Testis (tissue), 3 donors: ENCODE measurements around the gene SVIP. TPM values are rescaled to one million over a fixed set of nuclear protein-coding genes. Genes with fewer than 3 reads are reported as not detected.

ENCODE experiments used
- DNase-seq: peaks from one replicate; pipeline ENCODE4 v3.0.0-alpha.2; 2019
- H3K27ac ChIP-seq, 2 donors: fragments of 200-600 bp; sonication (generic); one replicate each; pipeline ENCODE4 v1.5.1; 2019
- H3K27me3 ChIP-seq: fragments of 200-600 bp; sonication (generic); one replicate; pipeline ENCODE4 v1.5.1; 2019
- H3K36me3 ChIP-seq: fragments of 200-600 bp; sonication (generic); one replicate; pipeline ENCODE4 v1.5.1; 2017; ENCODE audit warnings: low read depth; ENCODE audit errors: missing control alignments
- H3K4me1 ChIP-seq: fragments of 200-600 bp; sonication (generic); one replicate; pipeline ENCODE4 v1.5.1; 2019
- H3K4me3 ChIP-seq, 2 donors: fragments of 200-600 bp; sonication (generic); one replicate each; pipeline ENCODE4 v1.5.1; 2017 to 2019
- H3K9me3 ChIP-seq: fragments of 200-600 bp; sonication (generic); one replicate; pipeline ENCODE4 v1.5.1; 2017
- POLR2A ChIP-seq: fragments of 450-650 bp; IDR thresholded peaks from one replicate; pipeline ENCODE4 v1.6.1; 2017; ENCODE audit warnings: antibody characterized with exemption, mild to moderate bottlenecking, moderate library complexity
- WGBS, 2 donors: methylation state at CpG; one replicate each; pipeline ENCODE4 v1.1.5; 2018; 5-methylcytosine and 5-hydroxymethylcytosine counted together
- intact Hi-C: fragments of 100-400 bp; cut with DNase I; formaldehyde crosslinking; loops from one replicate; pipeline ENCODE4 v1.15.1; 2023; ENCODE audit warnings: low total_unique reads
- polyA plus RNA-seq: library from polyadenylated mRNA; stranded (reverse); fragments of 350-450 nt; fragmentation: Illumina TruSeq; extraction: RNeasy Lipid Tissue Mini Kit (QIAGEN cat#74804); gene quantifications from one replicate; pipeline ENCODE4 v1.2.3, GENCODE V29; 2014; ENCODE audit warnings: low read depth, low replicate concordance; ENCODE audit not compliant: insufficient read depth
- total RNA-seq, 2 donors: library from RNA; depleted of rRNA; stranded (reverse); fragments of >200 nt; gene quantifications; one replicate each; pipeline ENCODE4 v1.2.3, GENCODE V29; 2016
- TF ChIP-seq, protein P1 (sequence below), 3 experiments: fragments of 450-650 bp in 2 of 3; fragments of 200-600 bp in 1 of 3; sonication (generic) in 1 of 3; IDR thresholded peaks; one replicate each; pipeline ENCODE4 v1.5.1; 2016 to 2019; ENCODE audit warnings: antibody characterized with exemption in 3 of 3, mild to moderate bottlenecking in 2 of 3, moderate library complexity in 1 of 3

Gene SVIP
- total and polyA plus RNA-seq, 3 donors from 2014 or later, result 19.3 to 80.1 (median 22.7) TPM

DNA sequence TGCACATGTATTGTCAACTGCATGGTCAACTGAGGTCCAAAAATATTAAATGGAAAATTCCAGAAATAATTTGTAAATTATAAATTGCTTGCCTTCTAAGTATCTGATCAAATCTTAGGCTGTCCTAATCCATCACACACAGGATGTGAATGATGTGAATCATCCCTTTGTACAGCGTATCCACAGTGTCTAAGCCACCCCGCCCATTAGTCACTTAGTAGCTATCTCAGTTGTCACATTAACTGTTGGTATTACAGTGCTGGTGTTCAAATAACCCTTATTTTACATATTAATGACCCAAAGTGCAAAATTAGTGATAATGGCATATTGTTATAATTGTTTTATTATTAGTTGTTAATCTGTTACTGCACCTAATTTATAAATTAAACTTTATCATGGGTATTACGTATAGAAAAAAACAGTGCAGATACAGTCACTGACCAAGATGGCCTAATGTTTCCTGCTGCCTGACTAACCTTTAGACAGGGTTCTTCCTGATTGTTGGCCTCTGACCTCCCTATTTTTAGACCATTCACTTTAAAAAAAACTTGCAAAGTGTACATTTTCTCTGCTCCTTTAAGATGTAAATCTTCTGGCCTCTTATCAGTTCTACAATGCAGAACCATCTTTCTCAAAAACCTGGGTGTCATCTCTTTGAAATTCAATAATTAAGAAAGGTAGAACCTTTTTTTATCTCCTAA, 2.9 kb upstream of the SVIP start:
- TF ChIP-seq, protein P1, sequence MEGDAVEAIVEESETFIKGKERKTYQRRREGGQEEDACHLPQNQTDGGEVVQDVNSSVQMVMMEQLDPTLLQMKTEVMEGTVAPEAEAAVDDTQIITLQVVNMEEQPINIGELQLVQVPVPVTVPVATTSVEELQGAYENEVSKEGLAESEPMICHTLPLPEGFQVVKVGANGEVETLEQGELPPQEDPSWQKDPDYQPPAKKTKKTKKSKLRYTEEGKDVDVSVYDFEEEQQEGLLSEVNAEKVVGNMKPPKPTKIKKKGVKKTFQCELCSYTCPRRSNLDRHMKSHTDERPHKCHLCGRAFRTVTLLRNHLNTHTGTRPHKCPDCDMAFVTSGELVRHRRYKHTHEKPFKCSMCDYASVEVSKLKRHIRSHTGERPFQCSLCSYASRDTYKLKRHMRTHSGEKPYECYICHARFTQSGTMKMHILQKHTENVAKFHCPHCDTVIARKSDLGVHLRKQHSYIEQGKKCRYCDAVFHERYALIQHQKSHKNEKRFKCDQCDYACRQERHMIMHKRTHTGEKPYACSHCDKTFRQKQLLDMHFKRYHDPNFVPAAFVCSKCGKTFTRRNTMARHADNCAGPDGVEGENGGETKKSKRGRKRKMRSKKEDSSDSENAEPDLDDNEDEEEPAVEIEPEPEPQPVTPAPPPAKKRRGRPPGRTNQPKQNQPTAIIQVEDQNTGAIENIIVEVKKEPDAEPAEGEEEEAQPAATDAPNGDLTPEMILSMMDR (IDR thresholded peaks at IDR 0.05), result no peak
- no peak for TF ChIP-seq POLR2A
- H3K27me3 ChIP-seq, result no peaks in the 10 kb centered on the region
- H3K36me3 ChIP-seq, result no peaks in the 10 kb centered on the region
- H3K9me3 ChIP-seq, result no peaks in the 10 kb centered on the region
- intact Hi-C loops, result no loop called here
- no peak overlapping the region for H3K27ac ChIP-seq
- DNase-seq, result no peak
- H3K4me3 ChIP-seq, result no peak overlapping the region
- WGBS, 2 donors, result 72 to 73% methylated on average over 3 of the region's 3 CpGs
- H3K4me1 ChIP-seq, result no peaks in the 10 kb centered on the region

GRCh38 chr11:22830082-22830414, 447 bp upstream of the SVIP start:
- Histone ChIP-seq H3K4me3 (peak overlapping the region; percentile 66 to 98), H3K36me3 (no peaks in the 10 kb centered on the region), H3K27ac (no peak overlapping the region), H3K9me3 (no peaks in the 10 kb centered on the region), H3K27me3 (no peaks in the 10 kb centered on the region), H3K4me1 (no peaks in the 10 kb centered on the region)
- no peak for TF ChIP-seq POLR2A
- TF ChIP-seq, protein P1 (IDR thresholded peaks at IDR 0.05), result no peak
- 7 to 9% methylated on average over 4 of the region's 4 CpGs for WGBS, 2 donors
- no peak for DNase-seq
- intact Hi-C loops, result no loop called here

GRCh38 chr11:22828373-22828772, 1.2 kb downstream of the SVIP start:
- Histone ChIP-seq H3K27ac (no peak overlapping the region), H3K4me3 (peak overlapping the region in 1 of 2 donors; percentile 98), H3K27me3 (no peaks in the 10 kb centered on the region), H3K4me1 (no peaks in the 10 kb centered on the region), H3K9me3 (no peaks in the 10 kb centered on the region), H3K36me3 (no peaks in the 10 kb centered on the region)
- DNase-seq, result no peak
- 36 to 50% methylated on average over 6 of the region's 6 CpGs for WGBS, 2 donors
- no peak for TF ChIP-seq POLR2A
- TF ChIP-seq, protein P1 (IDR thresholded peaks at IDR 0.05), result no peak
- intact Hi-C loops, result no loop called here

- no peaks in the 10 kb centered on the region for H3K36me3 ChIP-seq
Observed at GRCh38 chr11:22822203-22822602, 7.4 kb downstream of the SVIP start.

DNA sequence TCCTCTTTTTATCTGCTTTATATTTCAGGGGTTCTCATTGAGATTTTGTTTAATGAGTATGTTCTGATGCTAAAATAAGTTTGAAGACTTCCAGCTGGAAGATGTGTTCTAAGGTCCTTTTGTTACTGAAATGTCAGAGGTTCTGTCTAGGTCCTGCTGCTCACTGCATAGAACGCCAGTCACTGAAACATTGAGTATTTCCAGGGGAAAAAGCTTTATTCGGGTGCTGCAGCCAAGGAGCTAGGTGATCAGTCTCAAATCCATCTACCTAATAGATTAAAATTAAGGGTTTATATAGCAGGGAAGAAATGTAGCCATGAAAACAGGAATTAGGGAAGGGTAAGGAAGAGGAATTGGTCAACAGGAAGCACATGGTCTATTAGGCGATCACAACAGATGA, 19.7 kb downstream of the SVIP start:
- 96 to 98% methylated on average over 3 of the region's 3 CpGs for WGBS, 2 donors
- DNase-seq, result no peak
- H3K4me3 ChIP-seq, result no peak overlapping the region
- no peaks in the 10 kb centered on the region for H3K9me3 ChIP-seq
- intact Hi-C loops, result no loop called here
- H3K4me1 ChIP-seq, result no peaks in the 10 kb centered on the region
- H3K36me3 ChIP-seq, result no peaks in the 10 kb centered on the region
- H3K27ac ChIP-seq, result no peak overlapping the region
- no peaks in the 10 kb centered on the region for H3K27me3 ChIP-seq
- no peak for TF ChIP-seq POLR2A
- TF ChIP-seq, protein P1 (IDR thresholded peaks at IDR 0.05), result no peak

More at GRCh38 chr11:22822203-22822602, 7.4 kb downstream of the SVIP start:
- WGBS, 2 donors, result 96 to 99% methylated on average over 2 of the region's 2 CpGs
- Histone ChIP-seq H3K4me3 (no peak overlapping the region), H3K27me3 (no peaks in the 10 kb centered on the region), H3K9me3 (no peaks in the 10 kb centered on the region), H3K27ac (no peak overlapping the region), H3K4me1 (no peaks in the 10 kb centered on the region)
- no peak for TF ChIP-seq POLR2A
- DNase-seq, result no peak
- intact Hi-C loops, result no loop called here
